Activated naive CD4-positive, alpha-beta T cell treated with anti-CD3 and anti-CD28 coated beads, Interleukin-2, amount 50 U/mL, for 72 hours (primary cell): ENCODE data around the gene CACNA1G. TPM values are rescaled to one million over a fixed set of nuclear protein-coding genes. Genes with fewer than 3 reads are reported as not detected.

Experiments used
- ATAC-seq, 2 donors: fragments of 150-1000 bp; cut with Tn5 transposase; 2 replicates each; pipeline ENCODE4 v1.10.0; 2021; ENCODE audit warnings: mild to moderate bottlenecking in 2 of 2, moderate library complexity in 2 of 2
- DNase-seq, 2 donors: peaks; one replicate each; pipeline ENCODE4 v3.0.0; 2021 to 2022; ENCODE audit warnings: low spot score in 2 of 2
- H3K27ac Mint-ChIP-seq, 2 donors: one replicate each; pipeline ENCODE4 v1.8.0; 2022; ENCODE audit warnings: mild to moderate bottlenecking in 2 of 2, mixed read lengths in 2 of 2
- H3K36me3 Mint-ChIP-seq, 2 donors: one replicate each; pipeline ENCODE4 v1.8.0; 2022; ENCODE audit warnings: mixed read lengths in 2 of 2
- H3K9me3 Mint-ChIP-seq, 2 donors: one replicate each; pipeline ENCODE4 v1.8.0; 2022; ENCODE audit warnings: mixed read lengths in 2 of 2
- total RNA-seq, 2 donors: library from RNA; stranded (reverse); gene quantifications; one replicate each; pipeline ENCODE4 v1.2.3, GENCODE V29; 2022

The CACNA1G gene
- total RNA-seq, 2 donors from 2014 or later: 0.14 TPM; not detected in 1

DNA sequence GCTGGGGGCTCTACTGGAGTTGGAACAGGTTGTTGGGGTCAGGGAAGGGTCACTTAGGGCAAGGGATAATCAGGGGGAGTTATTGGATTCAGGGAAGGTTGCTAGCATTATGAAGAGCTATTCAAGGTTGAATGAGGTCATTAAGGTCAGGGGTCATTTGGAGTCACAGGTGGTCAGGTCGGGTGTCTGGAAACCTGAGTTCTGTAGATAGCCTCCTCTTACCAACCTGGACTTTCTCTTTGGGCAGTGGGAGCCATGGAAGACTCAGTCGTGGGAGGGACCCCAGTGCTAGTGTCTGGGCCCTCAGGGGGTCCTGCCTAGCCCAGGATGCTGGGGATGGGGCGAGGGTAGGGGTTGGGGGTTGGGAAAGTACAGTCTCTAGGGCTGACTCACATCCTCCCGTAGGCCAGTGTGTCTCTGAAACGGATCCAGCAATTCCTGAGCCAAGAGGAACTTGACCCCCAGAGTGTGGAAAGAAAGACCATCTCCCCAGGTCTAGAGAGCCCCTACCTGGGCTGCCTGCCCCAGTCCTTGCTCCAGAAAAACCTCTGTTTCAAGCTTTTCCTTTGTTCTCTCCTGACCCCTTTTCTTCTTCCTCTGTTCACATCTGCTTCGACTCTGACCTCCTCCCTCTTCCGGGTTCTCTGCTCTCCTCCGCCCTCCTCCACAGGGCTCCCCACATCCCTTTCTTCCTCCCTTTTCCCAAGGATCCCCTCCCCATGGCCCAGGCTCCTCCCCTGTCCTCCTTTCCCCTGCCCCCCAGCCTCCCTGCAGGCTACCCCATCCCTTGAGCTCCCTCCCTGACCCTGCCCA lies 107.7 kb downstream of the CACNA1G start:
- no peaks in the 10 kb centered on the region for H3K36me3 Mint-ChIP-seq
- H3K27ac Mint-ChIP-seq: peak overlapping the region in 1 of 2 donors; percentile 4
- ATAC-seq (no peak), DNase-seq (no peak)
- H3K9me3 Mint-ChIP-seq: no peaks in the 10 kb centered on the region

DNA sequence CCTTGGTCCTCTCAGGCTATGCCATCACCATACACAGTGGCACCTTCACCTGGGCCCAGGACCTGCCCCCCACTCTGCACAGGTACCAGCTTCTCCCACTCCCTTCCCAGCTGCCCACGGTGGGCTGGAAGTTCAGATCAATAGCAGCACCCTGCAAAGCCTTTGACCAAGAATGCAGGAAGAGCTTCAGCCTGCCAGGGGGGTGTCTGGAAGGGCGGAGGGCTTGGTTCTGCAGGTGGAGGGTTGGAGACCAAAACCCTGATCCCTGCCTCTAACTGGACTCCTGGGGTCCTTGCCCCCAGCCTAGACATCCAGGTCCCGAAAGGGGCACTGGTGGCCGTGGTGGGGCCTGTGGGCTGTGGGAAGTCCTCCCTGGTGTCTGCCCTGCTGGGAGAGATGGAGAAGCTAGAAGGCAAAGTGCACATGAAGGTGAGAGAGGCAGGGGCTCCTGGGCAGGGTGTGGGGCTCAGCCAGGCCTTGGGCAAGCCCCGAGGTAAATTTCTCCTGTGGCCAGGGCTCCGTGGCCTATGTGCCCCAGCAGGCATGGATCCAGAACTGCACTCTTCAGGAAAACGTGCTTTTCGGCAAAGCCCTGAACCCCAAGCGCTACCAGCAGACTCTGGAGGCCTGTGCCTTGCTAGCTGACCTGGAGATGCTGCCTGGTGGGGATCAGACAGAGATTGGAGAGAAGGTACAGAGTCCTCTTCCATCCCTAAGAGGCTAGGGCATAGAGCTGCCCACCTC lies 108.5 kb downstream of the CACNA1G start:
- no peaks in the 10 kb centered on the region for H3K9me3 Mint-ChIP-seq
- DNase-seq (no peak), ATAC-seq (no peak)
- H3K36me3 Mint-ChIP-seq: no peaks in the 10 kb centered on the region
- peak overlapping the region in 1 of 2 donors; percentile 72 for H3K27ac Mint-ChIP-seq

- ATAC-seq (no peak), DNase-seq (no peak)
- no peaks in the 10 kb centered on the region for H3K36me3 Mint-ChIP-seq
- no peaks in the 10 kb centered on the region for H3K9me3 Mint-ChIP-seq
- H3K27ac Mint-ChIP-seq: peak overlapping the region in 1 of 2 donors; percentile 12
These were observed 111.6 kb downstream of the CACNA1G start for GRCh38 chr17:50672071-50672470.

GRCh38 chr17:50672831-50673551 lies 112.5 kb downstream of the CACNA1G start:
- no peak for DNase-seq
- no peak overlapping the region for H3K27ac Mint-ChIP-seq
- no peaks in the 10 kb centered on the region for H3K9me3 Mint-ChIP-seq
- no peak for ATAC-seq
- H3K36me3 Mint-ChIP-seq: no peaks in the 10 kb centered on the region

- no peak for ATAC-seq
- no peak for DNase-seq
- Mint-ChIP-seq H3K36me3 (no peaks in the 10 kb centered on the region), H3K27ac (peak overlapping the region in 1 of 2 donors; percentile 34), H3K9me3 (no peaks in the 10 kb centered on the region)
These were observed 114.7 kb downstream of the CACNA1G start for GRCh38 chr17:50675190-50675589.

GRCh38 chr17:50675627-50676026 lies 115.1 kb downstream of the CACNA1G start:
- no peaks in the 10 kb centered on the region for H3K9me3 Mint-ChIP-seq
- ATAC-seq: no peak
- no peak for DNase-seq
- no peak overlapping the region for H3K27ac Mint-ChIP-seq
- no peaks in the 10 kb centered on the region for H3K36me3 Mint-ChIP-seq

GRCh38 chr17:50676065-50676975 lies 115.8 kb downstream of the CACNA1G start:
- DNase-seq (no peak), ATAC-seq (no peak)
- Mint-ChIP-seq H3K27ac (no peak overlapping the region), H3K36me3 (no peaks in the 10 kb centered on the region), H3K9me3 (no peaks in the 10 kb centered on the region)

Other genes with a start within 250 kb of the CACNA1G start
- gene XYLT2, start 214.6 kb upstream of the CACNA1G start, total RNA-seq: 10 to 100 TPM; 31.5 to 32.7 TPM
- 10 to 100 TPM; 63.6 to 91.4 TPM for gene MRPL27, start 187.5 kb upstream of the CACNA1G start, total RNA-seq
- gene EME1, start 187.5 kb upstream of the CACNA1G start, total RNA-seq: 100 to 1,000 TPM in 1 of 2 donors, 10 to 100 TPM in 1; 45.9 to 101 TPM
- 10 to 100 TPM; 40.3 to 66.7 TPM for gene LRRC59, start 163.2 kb upstream of the CACNA1G start, total RNA-seq
- 10 to 100 TPM; 23.6 to 27.3 TPM for gene ACSF2, start 134.5 kb upstream of the CACNA1G start, total RNA-seq
- not detected for gene CHAD, start 91.8 kb upstream of the CACNA1G start, total RNA-seq
- gene RSAD1, start 81.9 kb upstream of the CACNA1G start, total RNA-seq: 10 to 100 TPM; 24.4 to 51.0 TPM
- gene MYCBPAP, start 52.3 kb upstream of the CACNA1G start, total RNA-seq: 1 to 10 TPM in 1 of 2 donors, under 1 TPM in 1; 0.30 to 1.6 TPM
- not detected for gene EPN3, start 28.0 kb upstream of the CACNA1G start, total RNA-seq
- 10 to 100 TPM; 11.4 to 18.6 TPM for gene SPATA20, start 13.5 kb upstream of the CACNA1G start, total RNA-seq
- gene ABCC3, start 74.2 kb downstream of the CACNA1G start, total RNA-seq: not detected
- 10 to 100 TPM in 1 of 2 donors, 1 to 10 TPM in 1; 9.2 to 25.6 TPM for gene ANKRD40, start 147.2 kb downstream of the CACNA1G start, total RNA-seq
- gene LUC7L3, start 158.9 kb downstream of the CACNA1G start, total RNA-seq: 100 to 1,000 TPM; 128 to 145 TPM
- gene ANKRD40CL, start 206.8 kb downstream of the CACNA1G start, total RNA-seq: not detected